Measurements from ENCODE around the gene TNFRSF1A.

Gene TNFRSF1A

DNA sequence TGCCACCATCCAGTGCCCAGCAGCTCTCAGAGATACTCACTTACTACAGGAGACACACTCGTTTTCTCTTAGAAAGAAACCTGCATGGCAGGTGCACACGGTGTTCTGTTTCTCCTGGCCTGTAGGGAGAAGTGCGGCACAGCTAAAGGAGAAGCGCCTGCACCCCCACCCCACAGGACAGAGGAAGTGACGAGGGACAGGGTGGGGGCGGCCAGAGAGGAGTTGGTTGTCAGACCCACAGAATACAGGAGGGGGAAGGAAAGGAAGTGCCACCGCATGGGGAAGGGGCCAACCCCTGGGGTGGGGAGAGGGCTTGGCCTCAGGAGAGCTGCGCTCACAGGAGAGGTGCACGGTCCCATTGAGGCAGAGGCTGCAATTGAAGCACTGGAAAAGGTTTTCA lies 8.8 kb downstream of the TNFRSF1A start:
- DNase-seq (ENCODE audit: low spot score in 2 of 2), result no peak
- H3K4me1 Mint-ChIP-seq, result peaks cover 24% of the 10 kb centered on the region
- no peak overlapping the region for H3K4me3 Mint-ChIP-seq
- H3K27ac Mint-ChIP-seq, result no peak overlapping the region
- no peaks in the 10 kb centered on the region for H3K9me3 Mint-ChIP-seq
- no peak for ATAC-seq (ENCODE audit: low read depth)
- H3K36me3 Mint-ChIP-seq, result no peaks in the 10 kb centered on the region
- H3K27me3 Mint-ChIP-seq, result peaks cover 29% of the 10 kb centered on the region

- ATAC-seq (ENCODE audit: low read depth) (no peak), DNase-seq (ENCODE audit: low spot score in 2 of 2) (no peak)
- no peak overlapping the region for H3K27ac Mint-ChIP-seq
- H3K4me3 Mint-ChIP-seq, result no peak overlapping the region
- H3K36me3 Mint-ChIP-seq, result no peaks in the 10 kb centered on the region
- no peaks in the 10 kb centered on the region for H3K9me3 Mint-ChIP-seq
- peaks cover 24% of the 10 kb centered on the region for H3K4me1 Mint-ChIP-seq
- peaks cover 28% of the 10 kb centered on the region for H3K27me3 Mint-ChIP-seq
These were observed 9.4 kb downstream of the TNFRSF1A start for GRCh38 chr12:6332459-6332858.

DNA sequence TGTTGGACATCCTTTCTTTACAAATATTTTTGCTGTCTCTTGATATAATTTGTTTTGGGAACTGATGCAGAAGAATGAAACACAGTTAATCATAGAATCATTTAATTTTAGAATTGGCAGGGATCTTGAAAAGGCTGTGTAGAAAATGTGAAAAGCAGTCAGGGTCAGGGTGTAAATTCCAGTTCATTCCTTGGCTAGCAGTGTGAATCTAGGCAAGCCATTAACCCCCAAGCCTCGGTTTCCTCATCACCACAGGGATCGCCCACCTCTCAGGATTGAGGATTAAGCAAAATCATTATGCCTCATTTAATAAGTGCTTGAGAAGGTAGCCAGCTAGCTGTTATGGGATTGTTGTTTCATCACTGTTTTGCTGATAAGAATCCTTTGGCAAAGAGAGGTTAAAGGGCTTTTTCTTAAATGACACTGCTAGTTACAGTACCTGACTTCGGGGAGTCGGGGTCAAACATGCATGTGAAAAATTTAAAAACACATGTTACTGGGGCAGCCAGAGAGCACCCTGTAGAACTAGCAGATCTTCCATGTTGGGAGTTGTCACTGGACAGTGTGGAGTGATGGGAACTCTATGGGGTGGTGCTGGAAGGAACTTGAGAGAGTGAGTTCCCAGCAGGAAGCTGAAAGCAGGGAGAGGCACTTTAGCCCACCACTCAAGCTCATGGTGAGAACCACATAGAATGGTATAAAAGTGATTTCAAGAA lies 10.7 kb downstream of the TNFRSF1A start:
- no peak overlapping the region for H3K4me3 Mint-ChIP-seq
- H3K27ac Mint-ChIP-seq, result no peak overlapping the region
- ATAC-seq (ENCODE audit: low read depth) (no peak), DNase-seq (ENCODE audit: low spot score in 2 of 2) (no peak)
- H3K36me3 Mint-ChIP-seq, result no peaks in the 10 kb centered on the region
- H3K9me3 Mint-ChIP-seq, result no peaks in the 10 kb centered on the region
- H3K27me3 Mint-ChIP-seq, result peaks cover 29% of the 10 kb centered on the region
- peaks cover 21% of the 10 kb centered on the region for H3K4me1 Mint-ChIP-seq

GRCh38 chr12:6330192-6330591 lies 11.7 kb downstream of the TNFRSF1A start:
- no peak overlapping the region for H3K4me3 Mint-ChIP-seq
- ATAC-seq (ENCODE audit: low read depth) (peak; percentile 100), DNase-seq (ENCODE audit: low spot score in 2 of 2) (peak in 1 of 2 donors; percentile 66)
- H3K27ac Mint-ChIP-seq, result no peak overlapping the region
- no peaks in the 10 kb centered on the region for H3K36me3 Mint-ChIP-seq
- peaks cover 35% of the 10 kb centered on the region for H3K27me3 Mint-ChIP-seq
- H3K4me1 Mint-ChIP-seq, result peaks cover 18% of the 10 kb centered on the region
- no peaks in the 10 kb centered on the region for H3K9me3 Mint-ChIP-seq

- H3K4me3 Mint-ChIP-seq, result no peak overlapping the region
- no peaks in the 10 kb centered on the region for H3K36me3 Mint-ChIP-seq
- no peak overlapping the region for H3K27ac Mint-ChIP-seq
These were observed 12.2 kb downstream of the TNFRSF1A start for GRCh38 chr12:6329703-6330064.

DNA sequence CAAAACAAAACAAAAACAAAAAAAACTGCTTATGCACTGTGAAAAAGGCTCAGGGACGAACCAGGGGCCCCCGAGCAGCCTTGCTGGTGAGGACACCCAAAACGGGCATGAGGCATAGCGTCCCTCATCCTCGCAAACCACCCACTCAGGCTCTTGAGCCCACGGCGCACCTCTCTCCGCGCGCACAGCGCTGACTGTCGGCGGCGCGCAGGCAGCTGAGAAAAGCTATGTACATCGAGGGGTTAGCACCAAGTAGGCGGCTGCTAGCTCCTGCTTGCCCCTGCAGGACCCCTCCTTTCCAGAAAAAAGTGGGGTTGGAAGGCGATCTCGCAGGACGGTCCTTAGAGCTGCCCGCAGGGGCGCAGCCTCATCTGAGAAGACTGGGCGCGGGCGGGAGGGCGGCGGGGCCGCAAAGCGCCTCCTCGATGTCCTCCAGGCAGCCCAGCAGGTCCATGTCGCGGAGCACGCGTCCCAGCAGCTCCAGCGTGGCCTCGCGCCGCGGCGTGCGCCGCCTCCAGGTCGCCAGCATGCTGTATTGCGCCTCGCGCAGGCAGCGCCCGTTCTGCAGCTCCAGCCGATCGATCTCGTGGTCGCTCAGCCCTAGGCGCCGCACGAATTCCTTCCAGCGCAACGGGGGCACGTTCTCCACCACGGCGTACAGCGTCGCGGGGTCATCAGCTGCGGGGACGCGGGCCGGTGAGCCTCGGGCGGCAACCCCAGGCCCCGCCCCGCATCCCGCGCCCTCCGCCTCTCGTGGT lies 12.8 kb downstream of the TNFRSF1A start:
- no peaks in the 10 kb centered on the region for H3K36me3 Mint-ChIP-seq

More at GRCh38 chr12:6329703-6330064, 12.2 kb downstream of the TNFRSF1A start:
- Mint-ChIP-seq H3K4me1 (peaks cover 15% of the 10 kb centered on the region), H3K9me3 (no peaks in the 10 kb centered on the region), H3K27me3 (peaks cover 36% of the 10 kb centered on the region)
- ATAC-seq (ENCODE audit: low read depth), result no peak
- no peak for DNase-seq (ENCODE audit: low spot score in 2 of 2)

GRCh38 chr12:6328045-6328779 lies 13.7 kb downstream of the TNFRSF1A start:
- H3K27me3 Mint-ChIP-seq, result peaks cover 40% of the 10 kb centered on the region
- no peak overlapping the region for H3K4me3 Mint-ChIP-seq
- no peak overlapping the region for H3K27ac Mint-ChIP-seq
- H3K9me3 Mint-ChIP-seq, result no peaks in the 10 kb centered on the region
- DNase-seq (ENCODE audit: low spot score in 2 of 2) (no peak), ATAC-seq (ENCODE audit: low read depth) (no peak)
- no peaks in the 10 kb centered on the region for H3K36me3 Mint-ChIP-seq
- peaks cover 21% of the 10 kb centered on the region for H3K4me1 Mint-ChIP-seq

More for the DNA sequence above, 12.8 kb downstream of the TNFRSF1A start:
- H3K4me1 Mint-ChIP-seq, result peaks cover 15% of the 10 kb centered on the region
- no peak for DNase-seq (ENCODE audit: low spot score in 2 of 2)
- no peaks in the 10 kb centered on the region for H3K9me3 Mint-ChIP-seq
- no peak overlapping the region for H3K27ac Mint-ChIP-seq
- H3K4me3 Mint-ChIP-seq, result no peak overlapping the region
- peaks cover 40% of the 10 kb centered on the region for H3K27me3 Mint-ChIP-seq
- ATAC-seq (ENCODE audit: low read depth), result no peak

DNA sequence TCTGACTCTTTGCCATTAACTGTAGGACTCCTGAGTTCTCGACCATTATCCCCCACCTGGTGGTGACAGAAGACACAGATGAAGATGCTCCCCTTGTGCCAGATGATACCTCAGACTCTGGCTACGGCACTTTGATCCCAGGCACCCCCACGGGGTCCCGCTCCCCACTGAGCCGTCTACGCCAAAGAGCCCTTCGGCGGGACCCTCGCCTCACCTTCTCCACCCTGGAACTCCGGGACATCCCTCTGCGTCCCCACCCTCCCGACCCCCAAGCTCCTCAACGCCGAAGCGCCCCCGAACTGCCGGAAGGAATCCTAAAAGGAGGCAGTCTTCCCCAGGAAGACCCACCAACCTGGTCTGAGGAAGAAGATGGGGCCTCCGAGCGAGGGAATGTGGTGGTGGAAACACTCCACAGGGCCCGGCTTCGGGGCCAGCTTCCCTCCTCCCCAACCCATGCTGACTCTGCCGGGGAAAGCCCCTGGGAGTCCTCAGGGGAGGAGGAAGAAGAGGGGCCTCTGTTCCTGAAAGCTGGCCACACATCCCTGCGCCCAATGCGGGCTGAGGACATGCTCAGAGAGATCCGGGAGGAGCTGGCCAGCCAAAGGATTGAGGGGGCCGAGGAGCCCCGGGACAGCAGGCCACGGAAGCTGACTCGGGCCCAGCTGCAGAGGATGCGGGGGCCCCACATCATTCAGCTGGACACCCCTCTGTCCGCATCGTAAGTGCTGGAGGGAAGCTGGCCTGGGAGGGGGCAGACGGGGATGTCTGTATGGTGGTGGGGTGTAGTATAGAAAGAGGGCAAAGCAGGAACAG lies 14.4 kb downstream of the TNFRSF1A start:
- no peak overlapping the region for H3K27ac Mint-ChIP-seq
- H3K9me3 Mint-ChIP-seq, result no peaks in the 10 kb centered on the region
- peaks cover 36% of the 10 kb centered on the region for H3K27me3 Mint-ChIP-seq
- no peaks in the 10 kb centered on the region for H3K36me3 Mint-ChIP-seq
- ATAC-seq (ENCODE audit: low read depth) (no peak), DNase-seq (ENCODE audit: low spot score in 2 of 2) (no peak)
- H3K4me1 Mint-ChIP-seq, result peaks cover 22% of the 10 kb centered on the region
- H3K4me3 Mint-ChIP-seq, result no peak overlapping the region

DNA sequence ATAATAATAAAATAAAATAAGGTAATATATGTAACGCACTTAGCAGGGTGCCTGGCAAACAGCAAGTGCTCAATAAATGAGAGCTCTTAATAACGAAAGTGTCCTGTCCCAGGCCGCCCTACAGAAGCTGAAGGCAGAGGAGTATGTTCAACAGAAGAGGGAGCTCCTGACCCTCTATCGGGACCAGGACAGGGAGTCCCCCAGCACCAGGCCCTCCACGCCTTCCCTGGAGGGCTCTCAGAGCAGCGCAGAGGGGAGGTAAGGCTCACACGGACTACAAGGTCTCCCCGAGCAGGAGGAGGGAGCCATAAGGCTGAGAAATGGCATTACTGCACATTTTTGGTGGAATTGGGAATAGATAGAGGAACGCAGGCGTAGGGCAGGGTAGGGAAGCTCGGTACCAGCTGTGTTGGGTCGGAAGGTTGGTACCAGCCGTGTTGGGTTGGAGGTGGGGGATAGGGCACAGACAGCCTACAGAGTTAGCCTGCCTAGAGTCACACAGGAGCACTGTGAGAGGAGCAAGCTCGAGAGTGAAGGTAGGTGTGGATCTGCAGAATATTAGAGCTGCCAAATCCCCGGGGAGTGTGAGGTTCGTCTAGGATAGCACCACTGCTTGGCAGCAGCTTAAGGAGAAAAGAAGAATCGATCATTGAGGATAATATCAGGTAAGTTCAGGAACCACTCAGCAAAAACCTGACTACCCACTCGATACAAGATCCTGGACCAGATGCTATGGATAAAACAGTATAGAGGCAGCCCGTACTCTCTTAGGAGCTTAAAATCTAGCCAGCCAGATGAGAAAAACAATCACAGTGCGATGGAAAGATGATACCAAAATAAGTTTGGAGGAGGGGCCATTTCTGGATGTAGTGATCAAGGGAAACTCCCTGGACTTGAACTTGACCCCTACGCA lies 15.3 kb downstream of the TNFRSF1A start:
- DNase-seq (ENCODE audit: low spot score in 2 of 2) (no peak), ATAC-seq (ENCODE audit: low read depth) (no peak)
- Mint-ChIP-seq H3K4me3 (no peak overlapping the region), H3K36me3 (no peaks in the 10 kb centered on the region), H3K9me3 (no peaks in the 10 kb centered on the region), H3K27ac (no peak overlapping the region), H3K4me1 (peaks cover 22% of the 10 kb centered on the region), H3K27me3 (peaks cover 38% of the 10 kb centered on the region)

DNA sequence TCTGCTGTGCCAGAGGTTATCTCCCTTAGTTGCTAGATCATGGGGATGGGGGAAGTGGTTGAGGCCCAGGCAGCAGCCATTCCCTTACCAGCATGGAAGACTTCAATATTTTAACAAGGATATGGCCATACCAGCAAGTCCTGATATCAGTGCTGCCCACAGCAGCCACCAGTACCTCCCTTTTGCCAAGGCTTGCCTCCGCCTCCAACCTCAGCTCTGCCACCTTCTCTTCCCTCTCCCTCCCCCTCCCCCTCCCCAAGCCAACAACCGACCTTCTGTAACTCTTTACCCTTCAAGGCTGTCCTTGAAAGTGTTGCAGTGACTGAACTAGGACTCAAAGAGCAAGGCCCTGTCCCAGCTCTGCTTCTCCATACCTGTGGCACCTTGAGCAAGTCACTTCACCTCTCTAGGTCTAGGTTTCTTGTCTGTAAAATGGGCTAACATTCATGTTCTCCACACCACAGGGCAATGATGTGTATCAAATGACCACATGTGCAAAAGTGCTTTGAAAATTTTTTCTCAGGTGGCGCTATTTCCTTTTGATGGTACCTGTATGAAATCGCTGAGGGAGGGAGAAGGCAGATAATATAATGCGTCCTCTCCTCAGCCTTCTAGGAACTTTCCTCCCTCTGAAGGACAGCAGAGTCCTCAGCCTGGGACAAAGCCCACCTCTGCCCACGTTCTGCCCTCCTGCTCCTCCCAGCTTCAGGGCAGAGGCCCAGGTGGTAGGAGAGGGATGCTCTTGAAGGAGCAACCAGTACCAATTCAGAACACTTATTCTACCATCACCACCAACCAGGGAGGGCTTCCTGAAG lies 16.7 kb downstream of the TNFRSF1A start:
- no peaks in the 10 kb centered on the region for H3K9me3 Mint-ChIP-seq
- ATAC-seq (ENCODE audit: low read depth), result no peak
- H3K27me3 Mint-ChIP-seq, result peaks cover 41% of the 10 kb centered on the region
- H3K4me1 Mint-ChIP-seq, result peaks cover 15% of the 10 kb centered on the region
- no peak overlapping the region for H3K4me3 Mint-ChIP-seq
- H3K36me3 Mint-ChIP-seq, result no peaks in the 10 kb centered on the region
- no peak overlapping the region for H3K27ac Mint-ChIP-seq
- no peak for DNase-seq (ENCODE audit: low spot score in 2 of 2)

- H3K27me3 Mint-ChIP-seq, result peaks cover 48% of the 10 kb centered on the region
- peaks cover 10% of the 10 kb centered on the region for H3K4me1 Mint-ChIP-seq
These were observed 17.7 kb downstream of the TNFRSF1A start for GRCh38 chr12:6323995-6324711.

More at GRCh38 chr12:6323995-6324711, 17.7 kb downstream of the TNFRSF1A start:
- no peak for ATAC-seq (ENCODE audit: low read depth)
- DNase-seq (ENCODE audit: low spot score in 2 of 2), result no peak
- Mint-ChIP-seq H3K27ac (no peak overlapping the region), H3K4me3 (no peak overlapping the region), H3K9me3 (no peaks in the 10 kb centered on the region), H3K36me3 (no peaks in the 10 kb centered on the region)

Measured in memory B cell (primary cell).